Activated naive CD8-positive, alpha-beta T cell (primary cell): ENCODE measurements around the gene DERL3.

Source experiments
- H3K27ac Mint-ChIP-seq: one replicate; pipeline ENCODE4 v1.8.0; 2021; ENCODE audit warnings: mixed read lengths
- H3K27me3 Mint-ChIP-seq: one replicate; pipeline ENCODE4 v1.8.0; 2021; ENCODE audit warnings: mixed read lengths
- H3K36me3 Mint-ChIP-seq: one replicate; pipeline ENCODE4 v1.8.0; 2021; ENCODE audit warnings: mixed read lengths
- H3K4me1 Mint-ChIP-seq: one replicate; pipeline ENCODE4 v1.8.0; 2021; ENCODE audit warnings: low read depth, mixed read lengths
- H3K4me3 Mint-ChIP-seq: one replicate; pipeline ENCODE4 v1.8.0; 2021; ENCODE audit warnings: mild to moderate bottlenecking, mixed read lengths
- H3K9me3 Mint-ChIP-seq: one replicate; pipeline ENCODE4 v1.8.0; 2021; ENCODE audit warnings: low read depth, mixed read lengths

DERL3 gene

GRCh38 chr22:23828800-23829680 lies 9.8 kb downstream of the DERL3 start:
- no peak overlapping the region for H3K4me3 Mint-ChIP-seq
- H3K9me3 Mint-ChIP-seq: no peaks in the 10 kb centered on the region
- peaks cover 3% of the 10 kb centered on the region for H3K36me3 Mint-ChIP-seq
- peak overlapping the region; percentile 7 for H3K27ac Mint-ChIP-seq
- peaks cover 3% of the 10 kb centered on the region for H3K4me1 Mint-ChIP-seq
- no peaks in the 10 kb centered on the region for H3K27me3 Mint-ChIP-seq

DNA sequence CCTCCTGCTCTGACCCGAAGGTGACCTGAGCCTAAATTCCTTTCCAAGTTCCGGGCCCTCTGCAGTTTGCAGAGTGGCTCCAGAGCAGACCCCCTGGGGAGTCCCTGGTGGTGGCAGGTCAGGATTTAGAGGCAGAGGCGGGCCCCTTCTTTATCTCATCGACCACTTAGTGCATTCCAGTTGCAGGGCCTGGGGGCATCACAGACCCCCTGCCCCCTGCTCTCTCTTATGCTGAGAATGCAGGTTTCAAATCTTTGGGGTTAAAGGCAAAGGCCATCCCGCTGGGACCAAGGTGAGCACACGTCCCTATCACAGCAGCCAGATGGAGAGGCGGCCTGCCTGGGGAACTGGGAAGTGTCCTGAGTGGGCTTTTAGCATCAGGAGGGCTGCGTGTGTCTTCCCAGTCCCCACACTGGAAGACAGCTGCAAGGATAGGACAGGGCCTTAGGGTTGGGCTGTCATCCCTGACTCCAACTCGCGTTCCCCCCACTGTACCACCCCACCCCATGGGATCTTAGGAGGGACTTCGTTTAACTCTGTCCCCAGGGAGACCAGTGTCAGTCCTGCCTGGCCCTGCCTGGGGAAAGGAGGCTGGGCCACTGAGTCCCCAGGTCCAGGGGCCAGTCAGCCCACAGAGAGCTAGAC lies 11.3 kb downstream of the DERL3 start:
- peaks cover 3% of the 10 kb centered on the region for H3K4me1 Mint-ChIP-seq
- H3K4me3 Mint-ChIP-seq: no peak overlapping the region
- no peaks in the 10 kb centered on the region for H3K9me3 Mint-ChIP-seq
- H3K27ac Mint-ChIP-seq: no peak overlapping the region
- H3K36me3 Mint-ChIP-seq: peaks cover 6% of the 10 kb centered on the region
- no peaks in the 10 kb centered on the region for H3K27me3 Mint-ChIP-seq

DNA sequence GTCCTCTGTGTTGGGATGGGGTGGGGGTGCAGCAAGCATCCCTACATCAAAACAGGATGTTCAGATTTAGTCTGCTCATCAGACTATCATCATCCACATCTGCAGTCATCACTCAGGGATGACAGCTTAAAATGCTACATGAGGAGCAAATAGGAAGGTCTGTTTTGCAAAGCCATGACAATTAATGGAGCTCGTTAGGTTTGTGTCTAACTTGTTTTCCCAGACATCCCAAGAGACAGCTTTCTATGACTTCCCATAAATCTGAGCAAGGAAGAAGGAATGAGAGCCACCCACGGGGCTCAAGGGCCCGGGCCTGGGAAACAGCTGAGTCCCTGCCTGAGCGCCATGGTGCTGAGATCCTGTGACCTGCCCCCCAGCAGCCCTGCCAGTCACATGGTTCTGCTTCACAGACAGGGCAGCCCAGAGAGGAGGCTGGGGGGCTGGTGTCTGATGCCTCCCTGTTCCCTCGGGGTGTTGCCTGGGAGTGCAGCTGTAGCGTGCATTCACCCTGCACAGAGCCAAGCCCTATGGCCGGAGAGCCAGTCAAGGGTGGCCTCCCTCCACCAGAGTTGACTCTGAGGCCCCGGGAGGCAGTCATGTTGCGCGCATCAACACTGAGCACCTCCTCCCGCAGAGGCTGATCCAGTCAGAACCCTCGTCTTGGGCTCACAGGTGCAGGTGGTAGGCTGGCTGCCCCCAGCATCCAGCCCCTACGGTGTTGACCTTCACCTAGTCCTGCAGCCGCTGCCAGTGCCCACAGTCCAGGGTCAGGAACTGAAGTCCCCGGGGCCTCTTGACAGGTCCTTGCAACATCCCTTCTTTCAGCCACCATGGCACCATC lies 12.1 kb downstream of the DERL3 start:
- Mint-ChIP-seq H3K27me3 (no peaks in the 10 kb centered on the region), H3K9me3 (no peaks in the 10 kb centered on the region), H3K4me3 (no peak overlapping the region), H3K36me3 (peaks cover 6% of the 10 kb centered on the region), H3K27ac (no peak overlapping the region), H3K4me1 (peaks cover 3% of the 10 kb centered on the region)

GRCh38 chr22:23825246-23825905 lies 13.4 kb downstream of the DERL3 start:
- Mint-ChIP-seq H3K9me3 (no peaks in the 10 kb centered on the region), H3K4me3 (no peak overlapping the region), H3K4me1 (peaks cover 6% of the 10 kb centered on the region), H3K27ac (no peak overlapping the region), H3K36me3 (peaks cover 6% of the 10 kb centered on the region), H3K27me3 (no peaks in the 10 kb centered on the region)

DNA sequence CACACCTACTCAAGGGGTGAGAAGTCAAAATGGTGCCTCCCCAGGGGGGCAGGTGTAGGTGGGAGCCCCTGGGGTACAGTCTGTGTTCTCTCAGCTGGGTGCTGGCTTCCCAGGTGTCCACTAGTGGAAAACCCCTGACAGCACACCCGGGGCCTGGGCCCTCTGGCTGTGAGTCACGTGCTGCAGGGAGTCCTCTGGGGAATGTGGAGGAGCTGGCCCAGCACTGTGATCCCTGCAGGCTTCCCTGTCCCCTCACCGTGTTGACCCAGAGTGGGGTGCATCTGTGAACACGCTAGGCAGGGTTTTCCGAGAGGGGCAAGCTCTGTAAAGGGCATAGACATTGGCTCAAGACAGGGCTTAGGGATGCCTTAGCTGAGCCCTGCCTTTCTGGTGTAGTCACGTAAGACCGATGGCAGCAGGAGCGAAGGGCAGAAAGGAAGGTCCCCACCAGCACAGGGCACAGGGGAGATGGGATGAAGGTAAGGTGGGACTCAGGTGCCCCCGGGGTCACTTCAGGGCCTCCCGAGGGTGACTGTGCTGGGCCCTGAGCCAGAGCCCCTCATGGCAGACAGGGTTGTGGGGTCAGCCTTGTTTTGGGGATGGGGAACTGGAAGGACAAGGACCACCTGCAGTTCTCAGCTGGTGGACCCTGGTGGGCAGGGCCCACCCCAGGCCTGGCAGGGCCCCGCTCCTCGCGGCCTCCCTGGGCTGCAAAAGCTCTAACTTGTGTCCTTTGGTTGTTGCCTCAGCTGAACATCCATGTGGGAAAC lies 14.1 kb downstream of the DERL3 start:
- Mint-ChIP-seq H3K4me3 (no peak overlapping the region), H3K27ac (no peak overlapping the region), H3K27me3 (no peaks in the 10 kb centered on the region), H3K9me3 (no peaks in the 10 kb centered on the region), H3K36me3 (peaks cover 6% of the 10 kb centered on the region), H3K4me1 (peaks cover 4% of the 10 kb centered on the region)

GRCh38 chr22:23823331-23823791 lies 15.4 kb downstream of the DERL3 start:
- H3K27ac Mint-ChIP-seq: no peak overlapping the region
- H3K27me3 Mint-ChIP-seq: no peaks in the 10 kb centered on the region
- no peak overlapping the region for H3K4me3 Mint-ChIP-seq
- no peaks in the 10 kb centered on the region for H3K9me3 Mint-ChIP-seq
- H3K4me1 Mint-ChIP-seq: peaks cover 4% of the 10 kb centered on the region
- peaks cover 6% of the 10 kb centered on the region for H3K36me3 Mint-ChIP-seq

GRCh38 chr22:23822101-23822671 lies 16.6 kb downstream of the DERL3 start:
- Mint-ChIP-seq H3K4me1 (peaks cover 4% of the 10 kb centered on the region), H3K36me3 (peaks cover 7% of the 10 kb centered on the region), H3K27me3 (no peaks in the 10 kb centered on the region), H3K27ac (no peak overlapping the region), H3K9me3 (no peaks in the 10 kb centered on the region), H3K4me3 (no peak overlapping the region)

DNA sequence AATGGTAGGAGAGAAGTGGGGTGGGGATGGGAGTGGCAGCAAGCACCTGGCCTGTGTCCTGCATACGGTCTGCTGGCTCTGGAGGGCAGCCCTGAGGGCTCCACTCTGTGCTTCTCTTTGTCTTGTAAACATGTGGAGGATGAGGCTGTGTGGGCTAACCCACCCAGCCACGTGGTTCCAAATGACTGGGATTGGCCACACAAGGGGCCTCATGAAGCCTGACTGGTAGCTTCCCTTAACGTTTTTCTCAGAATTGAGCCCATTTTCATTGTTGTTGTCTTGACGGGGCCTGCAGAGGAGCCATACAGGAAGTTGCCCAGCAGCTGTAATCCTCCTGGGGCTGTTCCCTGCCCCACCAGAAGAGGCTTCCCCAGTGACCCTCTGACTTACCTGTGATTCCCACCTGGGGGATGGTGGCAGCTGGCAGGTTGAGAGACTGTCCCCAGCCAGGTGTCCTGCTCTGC lies 18.0 kb downstream of the DERL3 start:
- peaks cover 4% of the 10 kb centered on the region for H3K4me1 Mint-ChIP-seq
- no peak overlapping the region for H3K4me3 Mint-ChIP-seq
- H3K27ac Mint-ChIP-seq: no peak overlapping the region
- H3K9me3 Mint-ChIP-seq: no peaks in the 10 kb centered on the region
- H3K27me3 Mint-ChIP-seq: no peaks in the 10 kb centered on the region
- peaks cover 7% of the 10 kb centered on the region for H3K36me3 Mint-ChIP-seq

- Mint-ChIP-seq H3K27ac (no peak overlapping the region), H3K27me3 (no peaks in the 10 kb centered on the region), H3K36me3 (peaks cover 6% of the 10 kb centered on the region), H3K4me3 (no peak overlapping the region), H3K4me1 (peaks cover 4% of the 10 kb centered on the region), H3K9me3 (no peaks in the 10 kb centered on the region)
These were observed 20.3 kb downstream of the DERL3 start for GRCh38 chr22:23818541-23818940.

DNA sequence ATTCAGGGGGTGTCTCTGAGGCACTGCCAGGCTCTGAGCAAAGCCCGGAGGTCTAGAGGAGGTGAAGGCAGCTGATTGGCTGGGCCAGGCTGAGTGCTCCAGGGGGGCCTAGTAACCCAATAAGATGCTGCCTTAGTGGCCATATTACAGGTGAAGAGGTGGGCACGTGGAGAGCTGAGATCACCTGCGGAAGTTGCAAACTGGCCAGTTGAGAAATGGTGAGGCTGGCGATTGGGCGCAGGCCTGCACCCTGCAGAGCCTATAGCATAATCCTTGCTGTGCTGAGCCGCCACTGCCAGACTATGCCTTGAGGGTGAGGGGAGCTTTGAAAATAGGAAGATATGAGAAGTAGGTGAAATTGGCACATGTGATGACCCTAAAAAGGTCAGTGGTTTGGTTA lies 21.7 kb downstream of the DERL3 start:
- Mint-ChIP-seq H3K4me3 (no peak overlapping the region), H3K36me3 (peaks cover 3% of the 10 kb centered on the region), H3K4me1 (peaks cover 4% of the 10 kb centered on the region), H3K9me3 (no peaks in the 10 kb centered on the region), H3K27ac (no peak overlapping the region), H3K27me3 (no peaks in the 10 kb centered on the region)

- Mint-ChIP-seq H3K36me3 (peaks cover 5% of the 10 kb centered on the region), H3K27ac (no peak overlapping the region)
These were observed 22.4 kb downstream of the DERL3 start for GRCh38 chr22:23816156-23816976.

DNA sequence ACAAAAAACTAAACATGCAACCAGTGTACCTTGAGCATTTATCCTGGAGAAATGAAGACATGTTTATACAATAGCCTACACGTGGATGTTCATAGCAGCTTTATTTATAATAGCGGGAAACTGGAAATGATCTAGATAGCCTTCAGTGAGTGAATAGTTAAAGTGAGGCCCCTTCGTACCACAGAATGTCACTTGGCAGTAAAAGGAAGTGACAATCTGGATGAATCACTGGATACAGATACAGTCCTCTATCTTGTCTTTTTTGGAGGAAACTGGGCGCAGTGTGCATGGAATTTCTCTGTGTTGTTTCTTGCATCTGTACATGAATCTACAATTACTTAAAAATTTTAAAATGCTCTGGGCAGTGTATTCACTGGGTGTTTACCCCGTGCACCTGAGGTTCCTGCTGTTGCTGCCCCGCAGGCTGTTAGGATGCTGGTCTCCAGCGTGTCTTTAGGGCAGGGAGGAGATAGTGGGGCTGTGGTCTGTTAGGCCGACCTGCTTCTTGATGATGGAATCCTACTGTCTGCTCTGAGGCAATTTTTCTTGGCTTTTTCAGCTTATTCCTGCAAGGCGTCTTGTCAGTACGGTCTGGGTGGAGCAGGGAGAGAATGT lies 23.2 kb downstream of the DERL3 start:
- peaks cover 3% of the 10 kb centered on the region for H3K4me1 Mint-ChIP-seq
- peaks cover 8% of the 10 kb centered on the region for H3K36me3 Mint-ChIP-seq
- no peak overlapping the region for H3K27ac Mint-ChIP-seq
- no peaks in the 10 kb centered on the region for H3K27me3 Mint-ChIP-seq
- H3K9me3 Mint-ChIP-seq: no peaks in the 10 kb centered on the region
- H3K4me3 Mint-ChIP-seq: no peak overlapping the region

More at GRCh38 chr22:23816156-23816976, 22.4 kb downstream of the DERL3 start:
- Mint-ChIP-seq H3K9me3 (no peaks in the 10 kb centered on the region), H3K27me3 (no peaks in the 10 kb centered on the region), H3K4me3 (no peak overlapping the region), H3K4me1 (peaks cover 4% of the 10 kb centered on the region)
